NCI-H524 treated with DMSO at 0.1 percent for 48 hours (cell line): ENCODE measurements around the gene IGSF21.
"Not testable (repeated sequence)": the region's sequence is repeated elsewhere in the genome, so short reads cannot be mapped to it uniquely, and the experiment has no call there.

Experiments
- DNase-seq: peaks from one replicate; lab custom pipeline; 2025; lab: John Stamatoyannopoulos, UW

Gene IGSF21

GRCh38 chr1:18358600-18358999, 251.0 kb downstream of the IGSF21 start:
- DNase-seq = no peak

GRCh38 chr1:18360251-18360650, 252.7 kb downstream of the IGSF21 start:
- DNase-seq = no peak

GRCh38 chr1:18362150-18362549, 254.6 kb downstream of the IGSF21 start:
- no peak for DNase-seq

- DNase-seq = no peak
Measured at GRCh38 chr1:18363436-18363835, 255.8 kb downstream of the IGSF21 start.

- no peak for DNase-seq
Measured at GRCh38 chr1:18365099-18365705, 257.6 kb downstream of the IGSF21 start.

- not testable (repeated sequence) for DNase-seq
Measured at GRCh38 chr1:18372505-18372904, 264.9 kb downstream of the IGSF21 start.

- DNase-seq = peak; percentile 80
Measured at GRCh38 chr1:18373151-18373550, 265.6 kb downstream of the IGSF21 start.

- DNase-seq = no peak
Measured at GRCh38 chr1:18373882-18374493, 266.4 kb downstream of the IGSF21 start.

GRCh38 chr1:18376661-18377060, 269.1 kb downstream of the IGSF21 start:
- no peak for DNase-seq

GRCh38 chr1:18380288-18380687, 272.7 kb downstream of the IGSF21 start:
- DNase-seq = no peak

GRCh38 chr1:18384059-18384458, 276.5 kb downstream of the IGSF21 start:
- DNase-seq = no peak

GRCh38 chr1:18384471-18384870, 276.9 kb downstream of the IGSF21 start:
- DNase-seq = no peak

- DNase-seq = no peak
Measured at GRCh38 chr1:18385239-18385790, 277.7 kb downstream of the IGSF21 start.

- DNase-seq = no peak
Measured at GRCh38 chr1:18386591-18386990, 279.0 kb downstream of the IGSF21 start.

GRCh38 chr1:18387307-18387706, 279.7 kb downstream of the IGSF21 start:
- no peak for DNase-seq

- no peak for DNase-seq
Measured at GRCh38 chr1:18390953-18391352, 283.4 kb downstream of the IGSF21 start.

- DNase-seq = no peak
Measured at GRCh38 chr1:18394563-18395156, 287.1 kb downstream of the IGSF21 start.

GRCh38 chr1:18396247-18396980, 288.8 kb downstream of the IGSF21 start:
- DNase-seq = no peak

GRCh38 chr1:18397641-18398040, 290.0 kb downstream of the IGSF21 start:
- DNase-seq = no peak

GRCh38 chr1:18398791-18399530, 291.4 kb downstream of the IGSF21 start:
- DNase-seq = no peak

GRCh38 chr1:18400347-18401102, 292.9 kb downstream of the IGSF21 start:
- no peak for DNase-seq
